ENCODE data around the gene NMU.
A peak's percentile ranks its signal among the peaks of the same experiment; 100 is the strongest.
"Not testable (repeated sequence)": the region's sequence is repeated elsewhere in the genome, so short reads cannot be mapped to it uniquely, and the experiment has no call there.

NMU gene

DNA sequence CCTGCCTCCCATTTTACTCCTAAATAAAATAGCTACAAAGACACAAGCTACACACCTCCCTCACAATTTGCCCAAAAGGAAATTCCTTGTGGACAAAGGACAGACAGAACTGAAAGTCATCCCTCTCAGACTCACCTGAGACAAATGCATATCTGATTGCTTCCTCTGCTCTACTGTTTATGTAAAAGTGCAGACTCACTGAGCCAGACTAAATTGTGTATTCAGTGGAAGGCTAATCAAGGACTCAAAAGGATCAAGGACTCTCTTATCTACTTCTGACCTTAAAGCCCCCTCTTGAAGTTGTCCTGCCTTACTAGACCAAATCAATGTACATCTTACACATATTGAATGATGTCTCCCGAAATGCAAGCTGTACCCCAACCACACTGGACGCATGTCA, 47.9 kb downstream of the NMU start:
- H3K9ac ChIP-seq (ENCODE audit: low read depth, low read length): no peak overlapping the region
- H3K4me1 ChIP-seq (ENCODE audit: control insufficient read depth, insufficient read depth, low read length): no peaks in the 10 kb centered on the region
- no peaks in the 10 kb centered on the region for H3K9me3 ChIP-seq (ENCODE audit: control insufficient read depth, insufficient read depth, low read length)
- H3K36me3 ChIP-seq (ENCODE audit: control insufficient read depth, insufficient read depth, low read length): no peaks in the 10 kb centered on the region
- H3K4me3 ChIP-seq (ENCODE audit: low read depth, low read length): no peak overlapping the region
- no peaks in the 10 kb centered on the region for H3K27me3 ChIP-seq (ENCODE audit: control insufficient read depth, insufficient read depth, low read length)

DNA sequence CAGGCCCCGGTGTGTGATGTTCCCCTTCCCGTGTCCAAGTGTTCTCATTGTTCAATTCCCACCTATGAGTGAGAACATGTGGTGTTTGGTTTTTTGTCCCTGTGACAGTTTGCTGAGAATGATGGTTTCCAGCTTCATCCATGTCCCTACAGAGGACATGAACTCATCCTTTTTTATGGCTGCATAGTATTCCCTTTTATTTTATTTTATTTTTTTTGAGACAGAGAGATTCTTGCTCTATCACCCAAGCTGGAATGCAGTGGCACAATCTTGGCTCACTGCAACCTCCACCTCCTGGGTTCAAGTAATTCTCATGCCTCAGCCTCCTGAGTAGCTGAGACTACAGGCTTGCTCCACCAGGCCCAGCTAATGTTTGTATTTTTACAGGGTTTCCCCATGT, 53.3 kb downstream of the NMU start:
- H3K4me3 ChIP-seq (ENCODE audit: low read depth, low read length); H3K9me3 ChIP-seq (ENCODE audit: control insufficient read depth, insufficient read depth, low read length); H3K36me3 ChIP-seq (ENCODE audit: control insufficient read depth, insufficient read depth, low read length); H3K4me1 ChIP-seq (ENCODE audit: control insufficient read depth, insufficient read depth, low read length); H3K27me3 ChIP-seq (ENCODE audit: control insufficient read depth, insufficient read depth, low read length); H3K9ac ChIP-seq (ENCODE audit: low read depth, low read length): not testable (repeated sequence)

DNA sequence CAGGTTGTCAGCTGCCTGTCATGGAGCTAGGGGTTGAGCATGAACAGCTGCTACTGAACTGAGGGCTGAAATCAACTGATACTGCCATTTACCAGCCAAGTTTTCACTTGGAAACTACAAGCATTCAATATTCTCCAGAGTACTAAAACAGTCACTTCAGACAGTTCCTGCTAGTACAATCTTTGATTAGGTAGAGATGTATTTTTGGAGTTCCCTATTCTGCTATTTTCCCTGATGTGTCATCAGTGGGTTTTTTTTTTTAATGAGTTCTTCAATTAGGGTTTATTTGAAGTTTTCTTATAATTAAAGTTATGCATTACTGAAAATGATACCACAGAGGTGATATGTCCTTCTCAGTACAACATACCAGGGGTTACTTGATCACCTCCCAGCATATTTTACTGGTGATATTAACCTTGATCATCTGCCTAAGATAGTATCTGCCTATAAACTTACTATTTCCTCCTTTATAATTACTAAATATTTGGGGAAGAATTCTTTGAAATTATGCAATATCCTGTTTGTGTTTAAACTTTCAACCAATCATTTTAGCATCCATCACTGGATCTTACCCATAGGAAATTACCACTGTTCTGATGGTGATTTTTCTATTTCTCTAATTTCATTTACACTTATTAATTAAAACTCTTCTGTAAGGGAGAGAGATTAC, 57.6 kb downstream of the NMU start:
- no peak overlapping the region for H3K4me3 ChIP-seq (ENCODE audit: low read depth, low read length)
- H3K36me3 ChIP-seq (ENCODE audit: control insufficient read depth, insufficient read depth, low read length): no peaks in the 10 kb centered on the region
- no peaks in the 10 kb centered on the region for H3K9me3 ChIP-seq (ENCODE audit: control insufficient read depth, insufficient read depth, low read length)
- no peaks in the 10 kb centered on the region for H3K4me1 ChIP-seq (ENCODE audit: control insufficient read depth, insufficient read depth, low read length)
- no peaks in the 10 kb centered on the region for H3K27me3 ChIP-seq (ENCODE audit: control insufficient read depth, insufficient read depth, low read length)
- no peak overlapping the region for H3K9ac ChIP-seq (ENCODE audit: low read depth, low read length)

DNA sequence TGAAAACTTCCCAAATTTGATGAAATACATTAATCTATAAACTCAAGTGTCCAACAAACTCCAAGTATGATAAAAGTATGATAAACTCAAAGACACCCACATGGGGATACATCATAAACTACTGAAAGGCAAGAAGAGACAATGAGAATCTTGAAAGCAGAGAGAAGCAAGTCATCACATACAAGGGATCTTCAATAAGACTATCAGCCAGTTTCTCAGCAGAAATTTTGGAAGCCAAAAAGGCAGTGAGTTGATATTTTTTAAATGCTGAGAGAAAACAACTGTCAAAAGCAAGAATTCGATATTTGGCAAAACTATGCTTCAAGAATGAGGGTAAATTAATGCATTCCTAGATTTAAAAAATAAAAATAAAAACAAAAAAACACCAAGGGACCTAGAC, 60.6 kb downstream of the NMU start:
- no peaks in the 10 kb centered on the region for H3K9me3 ChIP-seq (ENCODE audit: control insufficient read depth, insufficient read depth, low read length)
- H3K27me3 ChIP-seq (ENCODE audit: control insufficient read depth, insufficient read depth, low read length): no peaks in the 10 kb centered on the region
- no peaks in the 10 kb centered on the region for H3K36me3 ChIP-seq (ENCODE audit: control insufficient read depth, insufficient read depth, low read length)
- H3K4me3 ChIP-seq (ENCODE audit: low read depth, low read length): no peak overlapping the region
- H3K4me1 ChIP-seq (ENCODE audit: control insufficient read depth, insufficient read depth, low read length): no peaks in the 10 kb centered on the region
- no peak overlapping the region for H3K9ac ChIP-seq (ENCODE audit: low read depth, low read length)

DNA sequence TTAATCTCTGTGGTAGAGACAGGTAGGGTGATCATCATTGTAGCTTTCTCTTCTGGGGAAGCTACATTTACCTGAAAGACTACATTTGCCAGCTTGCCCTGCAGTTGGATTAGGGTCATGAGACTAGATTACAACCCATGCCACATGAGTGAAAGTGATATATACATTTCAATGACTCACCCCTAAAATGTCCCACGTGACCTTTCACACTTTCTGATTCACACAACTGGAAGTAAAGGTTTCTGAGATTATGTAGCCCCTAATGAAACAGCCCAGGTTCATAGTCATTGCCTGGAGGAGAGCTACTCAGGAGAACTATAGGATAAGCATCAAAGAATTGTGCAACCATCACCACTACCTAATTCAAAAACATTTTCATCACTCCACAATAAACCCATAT, 61.8 kb downstream of the NMU start:
- Histone ChIP-seq H3K4me1 (ENCODE audit: control insufficient read depth, insufficient read depth, low read length) (no peaks in the 10 kb centered on the region), H3K4me3 (ENCODE audit: low read depth, low read length) (no peak overlapping the region), H3K27me3 (ENCODE audit: control insufficient read depth, insufficient read depth, low read length) (no peaks in the 10 kb centered on the region), H3K9me3 (ENCODE audit: control insufficient read depth, insufficient read depth, low read length) (no peaks in the 10 kb centered on the region), H3K9ac (ENCODE audit: low read depth, low read length) (no peak overlapping the region), H3K36me3 (ENCODE audit: control insufficient read depth, insufficient read depth, low read length) (no peaks in the 10 kb centered on the region)

DNA sequence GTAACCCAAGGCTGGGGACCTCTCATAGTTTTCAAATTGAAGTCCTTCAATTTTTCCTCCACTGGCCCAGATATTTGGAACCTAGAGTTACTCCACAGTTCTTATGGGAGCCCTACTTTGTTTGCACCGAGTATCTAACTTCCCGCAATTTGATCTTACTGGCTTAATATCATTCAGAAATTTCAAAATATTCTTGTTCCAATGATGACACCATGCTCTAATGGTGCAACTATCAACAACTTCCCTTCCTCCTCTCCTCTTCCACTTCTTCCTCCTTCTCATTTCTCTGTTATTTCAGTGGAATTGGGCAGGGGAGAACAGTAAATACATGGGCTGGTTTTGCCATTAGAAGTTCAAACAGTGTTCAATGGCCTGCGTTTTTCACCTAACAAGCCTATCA, 64.3 kb downstream of the NMU start:
- no peaks in the 10 kb centered on the region for H3K9me3 ChIP-seq (ENCODE audit: control insufficient read depth, insufficient read depth, low read length)
- H3K9ac ChIP-seq (ENCODE audit: low read depth, low read length): no peak overlapping the region
- no peak overlapping the region for H3K4me3 ChIP-seq (ENCODE audit: low read depth, low read length)
- H3K27me3 ChIP-seq (ENCODE audit: control insufficient read depth, insufficient read depth, low read length): no peaks in the 10 kb centered on the region
- no peaks in the 10 kb centered on the region for H3K36me3 ChIP-seq (ENCODE audit: control insufficient read depth, insufficient read depth, low read length)
- no peaks in the 10 kb centered on the region for H3K4me1 ChIP-seq (ENCODE audit: control insufficient read depth, insufficient read depth, low read length)

DNA sequence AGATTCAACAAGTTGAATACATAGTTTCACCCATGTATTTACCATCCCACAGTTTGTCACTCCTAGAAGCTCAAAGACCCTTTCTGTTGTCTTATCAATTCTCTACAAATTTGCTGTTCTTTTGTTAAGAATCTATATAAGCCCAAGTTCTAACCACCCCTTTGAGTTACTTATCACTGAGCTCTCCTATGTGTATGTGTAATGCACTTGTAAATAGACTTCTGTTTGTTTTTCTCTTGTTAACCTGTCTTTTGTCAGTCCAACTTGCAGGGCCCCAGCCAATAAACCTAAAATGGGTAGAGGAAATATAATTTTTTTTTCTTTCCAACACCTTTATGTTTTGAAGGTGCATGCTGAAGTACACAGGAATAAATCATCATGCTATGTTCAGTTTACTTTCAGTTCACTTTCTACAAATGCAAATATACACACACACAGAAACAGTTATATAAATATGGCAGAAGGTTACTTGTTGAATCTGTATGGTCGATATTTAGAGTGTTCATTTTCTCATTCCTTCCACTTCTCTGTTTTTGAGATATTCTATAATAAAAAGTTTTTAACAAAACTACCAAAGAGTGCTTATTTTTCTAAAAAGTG, 67.1 kb downstream of the NMU start:
- Histone ChIP-seq H3K36me3 (ENCODE audit: control insufficient read depth, insufficient read depth, low read length) (no peaks in the 10 kb centered on the region), H3K9ac (ENCODE audit: low read depth, low read length) (no peak overlapping the region), H3K27me3 (ENCODE audit: control insufficient read depth, insufficient read depth, low read length) (no peaks in the 10 kb centered on the region), H3K9me3 (ENCODE audit: control insufficient read depth, insufficient read depth, low read length) (no peaks in the 10 kb centered on the region), H3K4me3 (ENCODE audit: low read depth, low read length) (no peak overlapping the region), H3K4me1 (ENCODE audit: control insufficient read depth, insufficient read depth, low read length) (no peaks in the 10 kb centered on the region)

DNA sequence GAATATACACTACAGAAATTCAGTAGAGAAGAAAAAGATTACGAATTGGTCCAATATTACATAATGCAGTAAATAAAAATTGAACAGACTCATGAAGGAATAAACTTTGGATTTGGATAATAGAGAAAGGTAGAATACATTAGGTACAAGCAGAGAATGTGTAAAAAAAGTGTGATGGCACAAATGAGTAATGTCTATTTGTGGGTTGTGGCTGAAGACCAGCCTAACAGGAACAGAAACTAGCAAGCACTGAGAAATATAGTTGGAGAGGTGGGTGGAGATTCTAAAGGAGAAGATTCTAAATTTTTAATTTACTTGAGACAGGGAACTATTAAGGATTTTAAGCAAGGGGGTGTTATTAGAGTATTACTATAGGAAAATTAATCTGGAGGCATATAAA, 74.2 kb downstream of the NMU start:
- Histone ChIP-seq H3K4me1 (ENCODE audit: control insufficient read depth, insufficient read depth, low read length) (peaks cover 4% of the 10 kb centered on the region), H3K36me3 (ENCODE audit: control insufficient read depth, insufficient read depth, low read length) (no peaks in the 10 kb centered on the region), H3K4me3 (ENCODE audit: low read depth, low read length) (no peak overlapping the region), H3K9ac (ENCODE audit: low read depth, low read length) (no peak overlapping the region), H3K27me3 (ENCODE audit: control insufficient read depth, insufficient read depth, low read length) (no peaks in the 10 kb centered on the region), H3K9me3 (ENCODE audit: control insufficient read depth, insufficient read depth, low read length) (no peaks in the 10 kb centered on the region)

DNA sequence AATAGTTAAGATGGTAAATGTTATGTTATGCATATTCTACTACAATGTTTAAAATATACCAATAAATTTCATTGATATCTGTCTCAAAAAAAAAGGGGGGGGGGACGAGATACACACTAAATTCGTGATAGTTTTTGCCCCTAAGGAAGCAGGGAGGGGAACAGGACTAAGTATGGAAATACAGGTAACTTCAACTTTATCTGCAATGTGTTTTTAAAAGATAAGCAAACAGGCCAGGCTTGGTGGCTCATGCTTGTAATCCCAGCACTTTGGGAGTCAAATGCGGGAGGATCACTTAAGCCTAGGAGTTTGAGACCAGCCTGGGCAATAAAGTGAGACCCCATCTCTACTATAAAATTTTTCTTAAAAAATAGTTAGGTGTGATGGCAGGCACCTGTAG, 76.0 kb downstream of the NMU start:
- H3K27me3 ChIP-seq (ENCODE audit: control insufficient read depth, insufficient read depth, low read length): no peaks in the 10 kb centered on the region
- no peaks in the 10 kb centered on the region for H3K9me3 ChIP-seq (ENCODE audit: control insufficient read depth, insufficient read depth, low read length)
- H3K4me1 ChIP-seq (ENCODE audit: control insufficient read depth, insufficient read depth, low read length): peaks cover 4% of the 10 kb centered on the region
- H3K4me3 ChIP-seq (ENCODE audit: low read depth, low read length): no peak overlapping the region
- no peaks in the 10 kb centered on the region for H3K36me3 ChIP-seq (ENCODE audit: control insufficient read depth, insufficient read depth, low read length)
- no peak overlapping the region for H3K9ac ChIP-seq (ENCODE audit: low read depth, low read length)

DNA sequence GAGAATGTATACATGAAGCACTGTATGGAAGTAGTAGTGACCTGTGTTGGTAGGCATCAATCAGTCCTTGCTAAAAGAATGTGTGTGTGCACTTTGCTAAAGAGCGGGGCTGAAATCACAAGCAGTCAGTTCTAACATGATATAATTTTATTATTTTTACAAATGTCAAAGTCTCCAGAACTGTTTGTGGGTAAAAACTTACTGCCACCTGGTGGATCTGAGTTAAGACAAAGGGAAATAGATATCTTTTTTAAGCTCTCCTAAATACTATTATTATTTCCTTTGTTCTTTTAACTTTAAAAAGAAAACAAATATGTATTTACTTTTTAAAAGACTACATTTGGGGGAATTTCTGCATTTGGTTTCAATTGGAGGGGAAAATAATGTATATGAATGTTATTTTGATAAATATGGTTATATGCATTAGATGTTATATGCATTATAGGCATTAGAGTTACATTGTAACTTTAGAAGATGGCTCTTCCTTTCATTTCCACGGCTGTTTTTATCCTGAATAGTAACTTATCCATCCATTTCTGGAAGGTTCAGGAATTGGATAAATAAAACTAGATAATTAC, 81.6 kb downstream of the NMU start:
- Histone ChIP-seq H3K27me3 (ENCODE audit: control insufficient read depth, insufficient read depth, low read length) (no peaks in the 10 kb centered on the region), H3K9me3 (ENCODE audit: control insufficient read depth, insufficient read depth, low read length) (no peaks in the 10 kb centered on the region), H3K9ac (ENCODE audit: low read depth, low read length) (no peak overlapping the region), H3K4me1 (ENCODE audit: control insufficient read depth, insufficient read depth, low read length) (peaks cover 9% of the 10 kb centered on the region), H3K36me3 (ENCODE audit: control insufficient read depth, insufficient read depth, low read length) (no peaks in the 10 kb centered on the region), H3K4me3 (ENCODE audit: low read depth, low read length) (no peak overlapping the region)

DNA sequence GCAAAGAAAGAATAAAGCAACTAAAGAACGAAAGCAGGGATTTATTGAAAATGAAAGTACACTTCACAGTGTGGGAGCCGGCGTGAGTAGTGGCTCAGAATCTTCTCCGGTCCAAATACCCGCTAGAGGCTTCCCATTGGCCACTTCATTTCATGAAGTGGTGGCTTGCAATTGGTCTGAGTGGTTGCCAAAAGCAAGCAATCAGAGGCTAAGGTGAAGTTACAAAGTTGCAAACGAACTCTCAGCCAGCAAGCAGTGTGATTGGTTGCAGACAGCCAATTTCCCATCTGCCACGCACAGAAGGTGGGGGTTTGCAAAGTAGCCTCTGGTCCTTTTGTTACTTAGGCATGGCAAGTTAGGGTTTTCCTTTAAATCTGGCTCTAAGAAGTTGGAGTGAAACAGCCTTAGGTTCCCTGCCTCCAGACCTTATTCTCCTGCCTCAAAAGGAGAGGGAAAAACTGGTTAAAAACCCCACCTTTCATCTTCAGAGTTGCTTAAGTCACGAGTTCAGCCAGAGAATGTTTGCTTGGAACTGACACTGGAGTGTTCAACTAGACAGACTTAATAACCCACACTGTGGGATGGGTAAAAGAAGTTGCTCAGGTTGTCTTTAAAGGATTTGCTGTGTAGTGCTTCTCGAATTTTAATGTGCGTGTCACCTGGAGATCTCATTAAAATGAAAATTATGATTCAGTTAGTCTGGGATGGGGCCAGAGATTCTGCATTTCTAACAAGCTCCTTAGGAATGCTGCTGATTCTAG, 82.5 kb downstream of the NMU start:
- H3K36me3 ChIP-seq (ENCODE audit: control insufficient read depth, insufficient read depth, low read length): no peaks in the 10 kb centered on the region
- no peak overlapping the region for H3K4me3 ChIP-seq (ENCODE audit: low read depth, low read length)
- no peaks in the 10 kb centered on the region for H3K27me3 ChIP-seq (ENCODE audit: control insufficient read depth, insufficient read depth, low read length)
- H3K4me1 ChIP-seq (ENCODE audit: control insufficient read depth, insufficient read depth, low read length): peaks cover 10% of the 10 kb centered on the region
- H3K9ac ChIP-seq (ENCODE audit: low read depth, low read length): peak overlapping the region; percentile 40
- H3K9me3 ChIP-seq (ENCODE audit: control insufficient read depth, insufficient read depth, low read length): no peaks in the 10 kb centered on the region

DNA sequence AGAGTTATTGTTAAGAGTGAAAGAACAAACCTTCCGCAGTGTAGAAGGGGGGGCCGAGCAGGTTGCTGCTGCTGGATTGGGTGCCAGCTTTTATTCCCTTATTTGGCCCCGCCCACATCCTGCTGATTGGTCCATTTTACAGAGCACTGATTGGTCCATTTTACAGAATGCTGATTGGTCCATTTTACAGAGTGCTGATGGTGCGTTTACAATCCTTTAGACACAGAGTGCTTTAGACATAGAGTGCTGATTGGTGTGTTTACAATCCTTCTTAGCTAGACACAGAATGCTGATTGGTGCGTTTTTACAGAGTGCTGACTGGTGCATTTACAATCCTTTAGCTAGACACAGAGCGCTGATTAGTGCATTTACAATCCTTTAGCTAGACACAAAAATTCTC, 84.1 kb downstream of the NMU start:
- not testable (repeated sequence) for H3K36me3 ChIP-seq (ENCODE audit: control insufficient read depth, insufficient read depth, low read length); H3K4me3 ChIP-seq (ENCODE audit: low read depth, low read length); H3K9me3 ChIP-seq (ENCODE audit: control insufficient read depth, insufficient read depth, low read length); H3K27me3 ChIP-seq (ENCODE audit: control insufficient read depth, insufficient read depth, low read length); H3K9ac ChIP-seq (ENCODE audit: low read depth, low read length)
- peaks cover 21% of the 10 kb centered on the region for H3K4me1 ChIP-seq (ENCODE audit: control insufficient read depth, insufficient read depth, low read length)

Measured in iPS-15b (cell line).